Left lobe of liver (tissue), 2 donors: Measurements from ENCODE around the gene ODAPH. TPM values are rescaled to one million over a fixed set of nuclear protein-coding genes. Genes with fewer than 3 reads are reported as not detected.
"Not testable (repeated sequence)": the region's sequence is repeated elsewhere in the genome, so short reads cannot be mapped to it uniquely, and the experiment has no call there.

Experiments
- ATAC-seq: fragments of 200-7000 bp; cut with Tn5 transposase; one replicate; pipeline ENCODE4 v1.9.1; 2020; ENCODE audit warnings: mild to moderate bottlenecking, moderate library complexity
- DNase-seq: peaks from one replicate; pipeline ENCODE4 v3.0.0-alpha.2; 2020; ENCODE audit warnings: low spot score
- total RNA-seq: library from RNA; stranded (reverse); gene quantifications from one replicate; pipeline ENCODE4 v1.2.1, GENCODE V29; 2021
- donor health status: DM: no; HTN: no; CAD: no; lungs with moderate emphysema.
- donor health status: DM: no; HTN: yes; CAD: no.

Gene ODAPH, protein sequence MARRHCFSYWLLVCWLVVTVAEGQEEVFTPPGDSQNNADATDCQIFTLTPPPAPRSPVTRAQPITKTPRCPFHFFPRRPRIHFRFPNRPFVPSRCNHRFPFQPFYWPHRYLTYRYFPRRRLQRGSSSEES
- total RNA-seq, result not detected

- ATAC-seq (no peak), DNase-seq (no peak)
Measured at GRCh38 chr4:75555294-75556164, at the start of gene ODAPH. Gene ODAPH (plus strand): TSS chr4:75556066. CDS start chr4:75556083, 17 bp downstream.

- not testable (repeated sequence) for ATAC-seq, DNase-seq
Measured at GRCh38 chr4:75509592-75509991, 46.3 kb upstream of the ODAPH start.

DNA sequence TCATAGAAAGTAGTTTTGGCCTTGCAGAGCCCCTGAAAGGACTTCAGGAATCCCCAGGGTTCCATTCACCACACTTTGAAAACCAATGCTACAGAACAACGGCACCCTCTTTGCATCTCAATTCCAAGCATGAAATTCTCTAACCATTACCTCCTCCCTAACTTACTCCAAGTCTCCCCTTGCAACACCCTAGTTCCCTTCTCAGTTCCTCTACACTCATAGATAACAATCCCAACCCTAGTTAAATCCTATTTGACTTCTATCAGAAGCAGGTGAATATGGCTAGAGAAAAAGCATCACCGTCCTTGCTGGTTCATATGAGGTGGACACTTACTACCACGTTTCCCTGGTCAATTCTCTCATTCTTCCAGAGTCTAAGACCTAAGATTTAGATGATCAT is 44.0 kb upstream of the ODAPH start:
- ATAC-seq (no peak), DNase-seq (no peak)

GRCh38 chr4:75512386-75513211 is 43.3 kb upstream of the ODAPH start:
- ATAC-seq, result no peak
- no peak for DNase-seq

GRCh38 chr4:75513526-75514130 is 42.2 kb upstream of the ODAPH start:
- DNase-seq (no peak), ATAC-seq (no peak)

DNA sequence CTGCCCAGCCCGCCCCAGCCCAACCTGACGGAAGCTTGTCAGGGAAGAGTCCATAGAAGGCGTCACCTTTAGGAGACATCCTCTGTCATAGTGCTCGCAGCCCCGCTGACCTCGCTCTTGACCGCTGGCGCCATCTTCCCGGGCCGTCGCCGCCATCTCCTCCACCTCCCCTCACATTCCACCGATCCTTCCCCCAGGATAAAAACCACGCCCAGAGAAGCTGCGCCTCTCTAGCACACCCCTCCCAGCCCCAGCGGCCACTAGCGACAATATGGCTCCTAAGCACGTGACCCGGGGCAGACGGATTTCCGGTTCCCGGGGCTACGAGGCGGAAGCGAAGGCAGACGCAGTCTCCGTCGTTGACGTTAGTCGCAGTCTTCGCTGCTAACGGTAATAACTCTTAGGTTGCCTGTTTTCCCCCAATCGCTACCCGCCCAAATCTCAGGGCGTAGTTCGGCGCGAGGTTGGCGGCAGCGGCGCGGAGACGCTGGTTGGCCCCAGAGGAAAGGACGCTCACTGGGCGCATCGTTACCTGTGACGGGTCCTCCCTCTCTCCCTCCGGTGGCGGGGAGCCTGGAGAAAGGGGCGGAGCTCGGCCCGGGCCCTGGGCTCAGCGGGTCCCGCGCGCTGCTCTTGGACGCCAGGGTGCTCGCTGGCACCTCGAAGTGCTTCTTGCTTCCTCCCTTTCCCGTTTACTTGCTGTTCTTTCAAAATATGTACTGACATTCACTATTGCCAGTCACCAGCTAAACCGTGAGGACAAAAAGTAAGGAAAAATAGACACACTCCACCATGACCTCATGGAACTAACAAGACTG is 41.5 kb upstream of the ODAPH start, which contains the start of the genes RCHY1 and THAP6:
TSS of gene RCHY1 (minus strand) at position 273 of the 818 bp plus-strand sequence. CDS start at position 156, 117 bp downstream.
TSS of gene THAP6 (plus strand) at position 343 of the 818 bp plus-strand sequence. CDS start 980 bp downstream, outside the sequence.
- DNase-seq (peak; percentile 96), ATAC-seq (peak; percentile 96)

- DNase-seq, result no peak
Measured at GRCh38 chr4:75514949-75515612, 40.8 kb upstream of the ODAPH start.

GRCh38 chr4:75516144-75516543 is 39.7 kb upstream of the ODAPH start:
- DNase-seq (no peak), ATAC-seq (no peak)

More at GRCh38 chr4:75514949-75515612, 40.8 kb upstream of the ODAPH start:
- ATAC-seq, result no peak

GRCh38 chr4:75519452-75519851 is 36.4 kb upstream of the ODAPH start:
- not testable (repeated sequence) for ATAC-seq, DNase-seq

DNA sequence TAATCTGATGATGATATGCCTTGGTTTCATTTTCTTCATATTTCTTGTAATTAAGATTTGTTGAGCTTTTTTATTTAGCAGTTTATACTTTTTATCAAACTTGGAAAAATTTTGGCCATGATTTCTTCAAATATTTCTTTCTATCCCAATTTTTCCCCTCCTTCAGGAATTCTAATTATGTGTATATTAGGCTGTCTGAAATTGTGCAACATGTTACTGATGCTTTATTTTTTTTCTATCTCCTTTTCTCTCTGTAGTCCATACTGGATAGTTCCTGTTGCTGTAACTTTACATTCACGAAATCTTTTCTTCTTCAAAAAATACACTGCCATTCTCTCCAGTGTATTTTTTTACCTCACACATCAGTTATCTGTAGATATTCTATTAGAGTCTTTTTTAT is 30.8 kb upstream of the ODAPH start:
- ATAC-seq (no peak), DNase-seq (no peak)

- DNase-seq (no peak), ATAC-seq (no peak)
Measured at GRCh38 chr4:75525910-75526309, 30.0 kb upstream of the ODAPH start.

DNA sequence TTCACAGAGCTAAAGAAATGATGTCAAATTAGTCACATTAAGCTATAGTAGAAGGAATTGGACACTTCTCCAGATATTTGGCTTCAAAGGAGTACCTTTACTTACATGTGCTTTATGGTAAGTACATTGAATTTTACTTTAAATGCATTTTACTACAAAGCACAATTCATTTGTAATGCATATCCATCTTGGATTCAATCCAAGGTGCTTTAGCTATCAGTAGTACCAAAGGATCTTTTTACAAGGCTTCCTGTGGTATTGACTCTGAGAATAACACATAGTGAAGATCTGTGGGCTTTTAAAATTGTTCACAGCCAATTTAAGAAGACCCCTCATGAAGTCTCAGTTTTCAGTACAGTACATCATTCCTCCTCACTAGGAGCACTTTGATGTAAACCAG is 28.4 kb upstream of the ODAPH start:
- DNase-seq, result no peak
- ATAC-seq, result no peak

DNA sequence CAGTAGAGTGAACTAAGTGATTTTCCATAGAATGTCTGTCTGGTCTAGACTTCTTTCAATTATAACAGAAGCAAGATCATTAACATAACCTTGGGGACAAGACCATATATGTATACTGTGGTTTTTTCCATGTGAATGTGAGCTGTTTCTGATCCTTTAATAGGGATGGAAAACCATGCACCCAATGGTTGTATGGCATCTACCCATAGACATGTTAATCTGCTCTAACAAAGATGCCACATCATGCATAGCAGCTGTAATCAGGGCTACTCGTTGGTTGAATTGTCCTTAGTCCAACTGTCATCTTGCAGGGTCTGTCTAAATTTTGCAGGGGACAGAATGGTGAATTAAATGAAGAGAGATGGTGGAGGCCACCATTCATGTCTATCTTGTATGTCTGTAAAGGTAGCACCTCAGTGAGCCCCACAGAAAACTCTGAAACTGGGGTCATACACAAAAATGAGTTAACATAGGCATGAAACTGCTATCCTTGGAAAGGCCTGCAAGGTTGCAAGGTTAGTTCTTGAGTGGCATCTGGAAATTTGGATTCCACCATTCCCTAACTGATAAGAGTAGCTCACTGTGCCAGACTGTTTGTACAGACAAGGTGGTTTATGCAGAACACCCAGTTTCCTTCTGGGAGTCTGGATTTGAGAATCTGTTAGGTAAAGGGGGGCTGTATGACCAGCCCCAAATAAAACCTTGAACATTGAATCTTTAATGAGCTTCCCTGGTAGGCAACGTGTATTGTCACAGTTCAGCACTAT is 25.1 kb upstream of the ODAPH start:
- ATAC-seq, result no peak

GRCh38 chr4:75531536-75532143 is 24.2 kb upstream of the ODAPH start:
- not testable (repeated sequence) for DNase-seq, ATAC-seq

More for the DNA sequence above, 25.1 kb upstream of the ODAPH start:
- DNase-seq, result no peak

- not testable (repeated sequence) for DNase-seq, ATAC-seq
Measured at GRCh38 chr4:75533339-75533887, 22.5 kb upstream of the ODAPH start.

- DNase-seq, ATAC-seq: not testable (repeated sequence)
Measured at GRCh38 chr4:75533926-75534325, 21.9 kb upstream of the ODAPH start.

DNA sequence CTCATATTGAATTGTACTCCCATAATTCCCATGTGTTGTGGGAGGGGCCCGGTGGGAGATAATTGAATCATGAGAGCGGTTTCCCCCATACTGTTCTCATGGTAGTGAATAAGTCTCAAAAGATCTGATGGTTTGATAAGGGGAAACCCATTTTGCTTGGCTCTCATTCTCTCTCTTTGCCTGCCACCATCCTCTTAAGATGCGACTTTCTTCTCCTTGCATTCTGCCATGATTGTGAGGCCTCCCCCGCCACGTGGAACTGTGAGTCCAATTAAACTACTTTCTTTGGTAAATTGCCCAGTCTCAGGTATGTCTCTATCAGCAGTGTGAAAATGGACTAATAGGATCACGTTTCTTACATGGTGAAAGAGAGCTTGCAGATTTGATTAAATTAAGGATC is 18.6 kb upstream of the ODAPH start:
- DNase-seq, ATAC-seq: not testable (repeated sequence)

- DNase-seq (no peak), ATAC-seq (no peak)
Measured at GRCh38 chr4:75542824-75543223, 13.0 kb upstream of the ODAPH start.
